Measurements from ENCODE around the gene BICDL2.
A peak's percentile ranks its signal among the peaks of the same experiment; 100 is the strongest.

The BICDL2 gene

GRCh38 chr16:2979669-2980226 is 57.0 kb downstream of the BICDL2 start (continued):
- no peak for TF ChIP-seq SETDB1 (IDR thresholded peaks at IDR 0.05; ENCODE audit: insufficient read length, low read length)
- peak; percentile 48; the same call in 1 of the 2 replicates for TF ChIP-seq ZFP37 (tag by site-specific recombination; IDR thresholded peaks at IDR 0.05)
- TF ChIP-seq KLF16 (tag by site-specific recombination; IDR thresholded peaks at IDR 0.05), result no peak
- no peak for TF ChIP-seq ZNF37A (tag by site-specific recombination; IDR thresholded peaks at IDR 0.05)
- no peak for TF ChIP-seq ZNF311 (tag by site-specific recombination; IDR thresholded peaks at IDR 0.05; ENCODE audit: borderline replicate concordance)
- TF ChIP-seq ZNF610 (tag by site-specific recombination; IDR thresholded peaks at IDR 0.05; ENCODE audit: borderline replicate concordance), result no peak
- no peak for TF ChIP-seq BCL6B (tag by site-specific recombination; IDR thresholded peaks at IDR 0.05)
- no peak for TF ChIP-seq GFI1B (tag by site-specific recombination; IDR thresholded peaks at IDR 0.05)
- peak; percentile 74 for TF ChIP-seq ZNF341 (tag by site-specific recombination; IDR thresholded peaks at IDR 0.05; ENCODE audit: low read depth)
- no peak for TF ChIP-seq ZNF660 (tag by site-specific recombination; IDR thresholded peaks at IDR 0.05)
- peak; percentile 88 for TF ChIP-seq KLF1 (tag by site-specific recombination; IDR thresholded peaks at IDR 0.05)
- TF ChIP-seq ZNF16 (tag by site-specific recombination; IDR thresholded peaks at IDR 0.05; ENCODE audit: low read depth), result no peak
- TF ChIP-seq ZNF626 (tag by site-specific recombination; IDR thresholded peaks at IDR 0.05), result no peak
- no peak for TF ChIP-seq ZBTB6 (tag by site-specific recombination; IDR thresholded peaks at IDR 0.05)
- TF ChIP-seq ZNF266 (tag by site-specific recombination; IDR thresholded peaks at IDR 0.05; ENCODE audit: low read depth), result no peak
- TF ChIP-seq ZNF544 (tag by site-specific recombination; IDR thresholded peaks at IDR 0.05), result no peak
- TF ChIP-seq ZFHX2 (tag by site-specific recombination; conservative IDR thresholded peaks at IDR 0.05), result peak; percentile 75
- no peak for TF ChIP-seq RBAK (tag by site-specific recombination; IDR thresholded peaks at IDR 0.05)
- no peak for TF ChIP-seq ZNF473 (tag by site-specific recombination; IDR thresholded peaks at IDR 0.05)
- TF ChIP-seq ZNF518A (tag by site-specific recombination; conservative IDR thresholded peaks at IDR 0.05; ENCODE audit: low read depth), result no peak
- no peak for TF ChIP-seq ZNF521 (tag by site-specific recombination; IDR thresholded peaks at IDR 0.05)
- TF ChIP-seq ZNF776 (tag by site-specific recombination; IDR thresholded peaks at IDR 0.05; ENCODE audit: borderline replicate concordance), result no peak
- TF ChIP-seq ZNF654 (tag by site-specific recombination; IDR thresholded peaks at IDR 0.05; ENCODE audit: low read depth), result no peak
- TF ChIP-seq ZNF658 (tag by site-specific recombination; IDR thresholded peaks at IDR 0.05), result no peak
- no peak for TF ChIP-seq SCRT2 (tag by site-specific recombination; IDR thresholded peaks at IDR 0.05)
- no peak; the same call in 1 of the 2 replicates for TF ChIP-seq ZBTB20 (tag by site-specific recombination; IDR thresholded peaks at IDR 0.05)
- no peak for TF ChIP-seq ZNF596 (tag by site-specific recombination; IDR thresholded peaks at IDR 0.05)
- TF ChIP-seq ZNF600 (tag by site-specific recombination; IDR thresholded peaks at IDR 0.05), result no peak
- TF ChIP-seq ZNF132 (tag by site-specific recombination; IDR thresholded peaks at IDR 0.05; ENCODE audit: borderline replicate concordance), result no peak
- no peak for TF ChIP-seq ZSCAN4 (tag by site-specific recombination; IDR thresholded peaks at IDR 0.05)
- TF ChIP-seq ZNF777 (tag by site-specific recombination; IDR thresholded peaks at IDR 0.05; ENCODE audit: borderline replicate concordance), result peak; percentile 36; the same call in 1 of the 2 replicates
- peak; percentile 88 for TF ChIP-seq ZXDB (tag by site-specific recombination; IDR thresholded peaks at IDR 0.05)
- no peak; the same call in 1 of the 2 replicates for TF ChIP-seq KLF7 (tag by site-specific recombination; IDR thresholded peaks at IDR 0.05; ENCODE audit: borderline replicate concordance)
- no peak for TF ChIP-seq ZNF707 (tag by site-specific recombination; IDR thresholded peaks at IDR 0.05)

All from HEK293 (cell line).